Choroid plexus epithelial cell (primary cell): ENCODE results near the gene CRADD.
"Not testable (repeated sequence)": the region's sequence is repeated elsewhere in the genome, so short reads cannot be mapped to it uniquely, and the experiment has no call there.

Source experiments
- DNase-seq: peaks from one replicate; pipeline ENCODE4 v3.0.0-alpha.2; 2010; ENCODE audit warnings: low read depth
- H3K4me3 ChIP-seq: 2 replicates; pipeline ENCODE4 v1.5.1; 2011; ENCODE audit warnings: low read depth, mild to moderate bottlenecking, control low read depth, low read length, moderate library complexity
- CTCF ChIP-seq: conservative IDR thresholded peaks from 2 replicates; pipeline ENCODE4 v1.5.1; 2011; ENCODE audit warnings: low read depth, mild to moderate bottlenecking, control low read depth, inconsistent platforms, low read length, moderate library complexity

CRADD gene

GRCh38 chr12:93796729-93797128, 119.6 kb downstream of the CRADD start:
- no peak for DNase-seq
- TF ChIP-seq CTCF = no peak
- no peak overlapping the region for H3K4me3 ChIP-seq

GRCh38 chr12:93798279-93799151, 121.3 kb downstream of the CRADD start:
- no peak overlapping the region for H3K4me3 ChIP-seq
- DNase-seq = no peak
- TF ChIP-seq CTCF = no peak

GRCh38 chr12:93801666-93802065, 124.5 kb downstream of the CRADD start:
- H3K4me3 ChIP-seq, DNase-seq: not testable (repeated sequence)

GRCh38 chr12:93802293-93802692, 125.1 kb downstream of the CRADD start:
- no peak overlapping the region for H3K4me3 ChIP-seq
- no peak for TF ChIP-seq CTCF
- DNase-seq = no peak

- peak; percentile 78 for DNase-seq
- peak; percentile 62 for TF ChIP-seq CTCF
- H3K4me3 ChIP-seq = no peak overlapping the region
These were observed 125.7 kb downstream of the CRADD start for GRCh38 chr12:93802698-93803423.

GRCh38 chr12:93803424-93803807, 126.2 kb downstream of the CRADD start:
- DNase-seq = peak; percentile 87
- TF ChIP-seq CTCF = no peak
- no peak overlapping the region for H3K4me3 ChIP-seq

GRCh38 chr12:93804392-93805179, 127.4 kb downstream of the CRADD start:
- TF ChIP-seq CTCF = no peak
- H3K4me3 ChIP-seq = no peak overlapping the region
- DNase-seq = no peak
